A549 (cell line): Measurements from ENCODE around the gene MARS1. TPM values are rescaled to one million over a fixed set of nuclear protein-coding genes. Genes with fewer than 3 reads are reported as not detected.
"Not testable (repeated sequence)": the region's sequence is repeated elsewhere in the genome, so short reads cannot be mapped to it uniquely, and the experiment has no call there.

Experiments used
- ATAC-seq, 2 experiments: fragments of 200-7000 bp in 1 of 2; fragments of >200 bp in 1 of 2; cut with Nextera tagmentation in 1 of 2; cut with Tn5 transposase in 1 of 2; 3 replicates each; pipeline versions ENCODE4 v1.8.0 to v1.9.1; 2018 to 2020; ENCODE audit warnings: mild to moderate bottlenecking in 1 of 2, moderate library complexity in 1 of 2
- CTCF ChIA-PET: fragments of 300-600 bp; sonication (Branson Sonifier 250); formaldehyde crosslinking; extraction: SDS; loops from one replicate; lab custom pipeline; 2021; ENCODE audit warnings: antibody characterized with exemption, inconsistent platforms; lab: Yijun Ruan, JAX
- POLR2A ChIA-PET: fragments of 350-600 bp; formaldehyde crosslinking; extraction: SDS; loops from one replicate; lab custom pipeline; 2021; ENCODE audit warnings: antibody characterized with exemption, inconsistent platforms; lab: Yijun Ruan, JAX
- DNase-seq, 2 experiments: peaks; one replicate each; pipeline versions ENCODE4 v3.0.0 to v3.0.0-alpha.2; 2011 to 2016; ENCODE audit warnings: low read depth in 1 of 2, low spot score in 1 of 2
- FAIRE-seq: peaks from 2 replicates; lab custom pipeline; 2011; peaks lifted over from hg19 to GRCh38; lab: Jason Lieb, UNC
- H3K27ac ChIP-seq, 2 experiments: fragments of >200 bp; sonication (Bioruptor Twin); formaldehyde crosslinking; 3 replicates each; pipeline ENCODE4 v1.5.1; 2016 to 2017
- H3K4me1 ChIP-seq: fragments of >200 bp; sonication (Bioruptor Twin); formaldehyde crosslinking; 3 replicates; pipeline ENCODE4 v1.6.1; 2016
- H3K4me2 ChIP-seq: fragments of >200 bp; sonication (Bioruptor Twin); formaldehyde crosslinking; 3 replicates; pipeline ENCODE4 v1.6.1; 2016
- H3K4me3 ChIP-seq: fragments of >200 bp; sonication (Bioruptor Twin); formaldehyde crosslinking; 3 replicates; pipeline ENCODE4 v1.5.1; 2016
- H3K9me3 ChIP-seq: fragments of >200 bp; sonication (Bioruptor Twin); formaldehyde crosslinking; 3 replicates; pipeline ENCODE4 v1.6.1; 2016
- CBX2 ChIP-seq: fragments of 200-600 bp; sonication (generic); IDR thresholded peaks from 2 replicates; pipeline ENCODE4 v1.6.1; 2016; ENCODE audit warnings: low read depth, mild to moderate bottlenecking, borderline replicate concordance
- CEBPB ChIP-seq, 2 experiments: fragments of >200 bp in 1 of 2; sonication (Bioruptor Twin) in 1 of 2; formaldehyde crosslinking in 1 of 2; IDR thresholded peaks; 2 replicates each; pipeline ENCODE4 v1.6.1; 2012 to 2016
- CHD2 ChIP-seq: fragments of 150-350 bp; IDR thresholded peaks from 2 replicates; pipeline ENCODE4 v1.6.1; 2014; ENCODE audit warnings: low read length; ENCODE audit not compliant: partially characterized antibody
- HOXB13 ChIP-seq: fragments of 250-450 bp; sonication (Bioruptor Pico); IDR thresholded peaks from 2 replicates; pipeline ENCODE4 v1.5.0; 2020; ENCODE audit warnings: low read depth, mild to moderate bottlenecking, moderate library complexity
- KDM1A ChIP-seq: fragments of 200-600 bp; sonication (generic); IDR thresholded peaks from 2 replicates; pipeline ENCODE4 v1.6.1; 2016; ENCODE audit warnings: low read depth, mild to moderate bottlenecking
- MYC ChIP-seq: IDR thresholded peaks from 2 replicates; pipeline ENCODE4 v1.6.1; 2012; ENCODE audit warnings: mild to moderate bottlenecking, inconsistent platforms, low read length, improper control_type of control experiment, borderline replicate concordance
- POLR2AphosphoS2 ChIP-seq: conservative IDR thresholded peaks from 2 replicates; pipeline ENCODE4 v1.6.1; 2012; ENCODE audit warnings: low read length, improper control_type of control experiment, inconsistent platforms
- RARB ChIP-seq: fragments of 250-450 bp; sonication (Bioruptor Pico); IDR thresholded peaks from 2 replicates; pipeline ENCODE4 v1.8.0; 2021; ENCODE audit warnings: mild to moderate bottlenecking, moderate library complexity
- RCOR1 ChIP-seq: fragments of 150-350 bp; IDR thresholded peaks from 2 replicates; pipeline ENCODE4 v1.6.1; 2014; ENCODE audit warnings: antibody characterized with exemption, low read length, low read depth
- WGBS: methylation state at CpG from one replicate; pipeline ENCODE4 v1.1.6; 2017; ENCODE audit errors: missing lambda C conversion rate; 5-methylcytosine and 5-hydroxymethylcytosine counted together
- polyA plus RNA-seq, 4 experiments: library from polyadenylated mRNA; depleted of rRNA in 3 of 4; stranded (reverse); fragments of >200 nt; fragmentation: RNase III in 1 of 4; extraction: RNeasy Plus Mini Kit Qiagen cat#74134 plus additional on column Dnase treatment in 1 of 4; gene quantifications; 2 replicates in 3 of 4; 3 replicates in 1 of 4; pipeline ENCODE4 v1.2.3, GENCODE V29; 2011 to 2017
- TF ChIP-seq, protein P1 (sequence below): IDR thresholded peaks from 2 replicates; pipeline ENCODE4 v1.6.1; 2012
- TF ChIP-seq, protein P2 (sequence below): fragments of 250-450 bp; sonication (Bioruptor Pico); IDR thresholded peaks from 2 replicates; pipeline ENCODE4 v1.5.0; 2020; ENCODE audit warnings: low read depth, mild to moderate bottlenecking, moderate library complexity
- TF ChIP-seq, protein P3 (sequence below): IDR thresholded peaks from 2 replicates; pipeline ENCODE4 v1.6.1; 2012
- TF ChIP-seq, protein P4 (sequence below): IDR thresholded peaks from 2 replicates; pipeline ENCODE4 v1.6.1; 2012; ENCODE audit warnings: low read depth, borderline replicate concordance

The MARS1 gene
- polyA plus RNA-seq, 2 of the 4 experiments (the other 2 are of a cell fraction): 227 to 372 TPM

DNA sequence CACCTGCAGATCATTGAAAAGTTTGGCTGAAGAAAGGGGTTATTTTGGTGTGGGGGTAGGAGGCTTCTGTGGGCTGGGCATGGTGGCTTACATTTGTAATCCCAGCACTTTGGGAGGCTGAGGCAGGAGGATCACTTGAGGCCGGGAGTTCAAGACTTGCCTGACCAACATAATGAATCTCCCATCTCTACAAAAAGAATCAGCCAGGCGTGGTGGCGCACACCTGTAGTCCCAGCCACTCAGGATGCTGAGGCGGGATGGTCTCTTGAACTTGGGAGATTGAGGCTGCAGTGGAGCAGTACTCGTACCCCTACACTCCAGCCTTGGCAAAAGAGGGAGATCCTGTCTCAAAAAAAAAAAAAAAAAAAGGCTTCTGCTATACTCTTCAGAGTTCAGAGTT, 25.4 kb downstream of the MARS1 start (continued):
- TF ChIP-seq KDM1A: no peak
- TF ChIP-seq, protein P1, sequence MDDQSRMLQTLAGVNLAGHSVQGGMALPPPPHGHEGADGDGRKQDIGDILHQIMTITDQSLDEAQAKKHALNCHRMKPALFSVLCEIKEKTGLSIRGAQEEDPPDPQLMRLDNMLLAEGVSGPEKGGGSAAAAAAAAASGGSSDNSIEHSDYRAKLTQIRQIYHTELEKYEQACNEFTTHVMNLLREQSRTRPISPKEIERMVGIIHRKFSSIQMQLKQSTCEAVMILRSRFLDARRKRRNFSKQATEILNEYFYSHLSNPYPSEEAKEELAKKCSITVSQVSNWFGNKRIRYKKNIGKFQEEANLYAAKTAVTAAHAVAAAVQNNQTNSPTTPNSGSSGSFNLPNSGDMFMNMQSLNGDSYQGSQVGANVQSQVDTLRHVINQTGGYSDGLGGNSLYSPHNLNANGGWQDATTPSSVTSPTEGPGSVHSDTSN: no peak
- TF ChIP-seq RARB (CRISPR knock-in tag): no peak
- TF ChIP-seq RCOR1: no peak
- TF ChIP-seq, protein P2, sequence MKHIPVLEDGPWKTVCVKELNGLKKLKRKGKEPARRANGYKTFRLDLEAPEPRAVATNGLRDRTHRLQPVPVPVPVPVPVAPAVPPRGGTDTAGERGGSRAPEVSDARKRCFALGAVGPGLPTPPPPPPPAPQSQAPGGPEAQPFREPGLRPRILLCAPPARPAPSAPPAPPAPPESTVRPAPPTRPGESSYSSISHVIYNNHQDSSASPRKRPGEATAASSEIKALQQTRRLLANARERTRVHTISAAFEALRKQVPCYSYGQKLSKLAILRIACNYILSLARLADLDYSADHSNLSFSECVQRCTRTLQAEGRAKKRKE (CRISPR knock-in tag): no peak
- TF ChIP-seq, protein P3, sequence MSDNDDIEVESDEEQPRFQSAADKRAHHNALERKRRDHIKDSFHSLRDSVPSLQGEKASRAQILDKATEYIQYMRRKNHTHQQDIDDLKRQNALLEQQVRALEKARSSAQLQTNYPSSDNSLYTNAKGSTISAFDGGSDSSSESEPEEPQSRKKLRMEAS: no peak
- TF ChIP-seq MYC: no peak
- TF ChIP-seq, all 56 proteins: peak for 0

DNA sequence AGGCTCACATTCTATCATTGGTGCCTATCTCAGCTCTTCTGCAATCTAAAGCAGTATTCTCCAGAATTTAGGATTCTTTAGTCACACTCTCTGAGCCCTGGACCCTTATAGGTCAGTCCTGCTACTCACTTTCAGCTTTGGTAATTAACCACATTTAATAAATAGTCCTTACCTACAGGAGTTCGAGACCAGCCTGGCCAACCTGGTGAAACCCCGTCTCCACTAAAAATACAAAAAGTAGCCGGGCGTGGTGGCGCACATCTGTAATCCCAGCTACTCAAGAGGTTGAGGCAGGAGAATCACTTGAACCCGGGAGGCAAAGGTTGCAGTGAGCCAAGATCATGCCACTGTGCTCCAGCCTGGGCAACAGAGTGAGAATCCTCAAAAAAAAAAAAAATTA, 25.8 kb downstream of the MARS1 start:
- DNase-seq, POLR2A ChIA-PET, H3K4me3 ChIP-seq, H3K27ac ChIP-seq, FAIRE-seq, ATAC-seq, H3K4me2 ChIP-seq, H3K9me3 ChIP-seq: not testable (repeated sequence)
- CTCF ChIA-PET: interaction anchor here (0.7 to 1.7 kb wide), 4 partner anchors 16 to 55 kb away, joined by 3 to 6 read pairs (median 4); no protein-coding TSS in a partner anchor
- peaks cover 23% of the 10 kb centered on the region for H3K4me1 ChIP-seq
- 98% methylated on average over 6 of the region's 6 CpGs for WGBS

DNA sequence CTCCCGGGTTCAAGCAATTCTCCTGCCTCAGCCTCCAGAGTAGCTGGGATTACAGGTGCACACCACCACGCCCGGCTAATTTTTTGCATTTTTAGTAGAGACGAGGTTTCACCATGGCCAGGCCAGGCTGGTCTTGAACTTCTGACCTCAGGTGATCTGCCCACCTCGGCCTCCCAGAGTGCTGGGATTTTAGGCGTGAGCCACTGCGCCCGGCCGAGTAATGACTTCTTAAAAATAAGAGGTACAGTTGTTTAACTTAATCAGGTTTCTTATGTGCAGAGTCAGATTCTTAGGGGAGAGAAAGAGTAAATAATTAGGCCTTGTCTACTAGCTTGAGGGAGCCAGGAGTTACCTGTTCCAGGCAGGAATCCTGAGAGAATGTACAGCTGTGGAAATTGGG, 26.4 kb downstream of the MARS1 start:
- H3K9me3 ChIP-seq, DNase-seq, H3K4me3 ChIP-seq, FAIRE-seq, H3K4me2 ChIP-seq, ATAC-seq, H3K27ac ChIP-seq, POLR2A ChIA-PET: not testable (repeated sequence)
- WGBS: 89% methylated on average over 9 of the region's 9 CpGs
- peaks cover 27% of the 10 kb centered on the region for H3K4me1 ChIP-seq
- CTCF ChIA-PET: interaction anchor here (0.7 to 3.0 kb wide), 6 partner anchors 9 to 55 kb away, joined by 3 to 15 read pairs (median 6); no protein-coding TSS in a partner anchor

DNA sequence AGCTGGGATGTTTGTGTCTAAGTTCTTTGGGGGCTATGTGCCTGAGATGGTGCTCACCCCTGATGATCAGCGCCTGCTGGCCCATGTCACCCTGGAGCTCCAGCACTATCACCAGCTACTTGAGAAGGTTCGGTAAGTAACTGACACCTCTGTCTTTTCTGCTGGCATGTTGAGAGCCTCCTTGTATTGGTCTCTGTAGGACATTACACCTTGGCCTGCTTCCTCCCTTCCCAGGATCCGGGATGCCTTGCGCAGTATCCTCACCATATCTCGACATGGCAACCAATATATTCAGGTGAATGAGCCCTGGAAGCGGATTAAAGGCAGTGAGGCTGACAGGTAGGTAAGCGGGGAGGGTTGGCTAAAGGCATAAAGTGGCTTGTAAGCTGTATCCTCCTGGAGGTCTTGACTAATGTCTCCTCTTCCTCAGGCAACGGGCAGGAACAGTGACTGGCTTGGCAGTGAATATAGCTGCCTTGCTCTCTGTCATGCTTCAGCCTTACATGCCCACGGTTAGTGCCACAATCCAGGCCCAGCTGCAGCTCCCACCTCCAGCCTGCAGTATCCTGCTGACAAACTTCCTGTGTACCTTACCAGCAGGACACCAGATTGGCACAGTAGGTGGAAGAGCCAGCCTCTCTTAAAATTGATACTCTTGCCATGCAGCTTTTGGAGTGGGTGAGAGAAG, 27.0 kb downstream of the MARS1 start:
- FAIRE-seq: no peak
- TF ChIP-seq HOXB13 (CRISPR knock-in tag): no peak
- TF ChIP-seq CHD2: no peak
- TF ChIP-seq CBX2: no peak
- no peak for TF ChIP-seq CEBPB (IDR thresholded peaks at IDR 0.05)
- no peak for TF ChIP-seq RARB (CRISPR knock-in tag)
- 0 out of 2 replicates have a peak, but pooled peaks have one; percentile 17 for TF ChIP-seq POLR2AphosphoS2
- TF ChIP-seq, protein P4, sequence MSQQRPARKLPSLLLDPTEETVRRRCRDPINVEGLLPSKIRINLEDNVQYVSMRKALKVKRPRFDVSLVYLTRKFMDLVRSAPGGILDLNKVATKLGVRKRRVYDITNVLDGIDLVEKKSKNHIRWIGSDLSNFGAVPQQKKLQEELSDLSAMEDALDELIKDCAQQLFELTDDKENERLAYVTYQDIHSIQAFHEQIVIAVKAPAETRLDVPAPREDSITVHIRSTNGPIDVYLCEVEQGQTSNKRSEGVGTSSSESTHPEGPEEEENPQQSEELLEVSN: no peak
- ChIA-PET CTCF (interaction anchor here (1.1 to 3.0 kb wide), 7 partner anchors 10 to 52 kb away, joined by 3 to 15 read pairs (median 4); no protein-coding TSS in a partner anchor), POLR2A (interaction anchor here (0.6 to 1.0 kb wide), 2 partner anchors 15 to 78 kb away, joined by 3 read pairs; no protein-coding TSS in a partner anchor)
- H3K4me3 ChIP-seq: no peak overlapping the region
- ATAC-seq: 0 out of 6 replicates have a peak, but pooled peaks of 1 of the 2 experiments have one; percentile 4
- no peak for DNase-seq
- H3K9me3 ChIP-seq: no peaks in the 10 kb centered on the region
- no peak overlapping the region for H3K27ac ChIP-seq
- H3K4me1 ChIP-seq: peaks cover 27% of the 10 kb centered on the region
- WGBS: 93% methylated on average over 9 of the region's 9 CpGs
- no peak overlapping the region for H3K4me2 ChIP-seq
